Retinal pigment epithelial cell (primary cell): ENCODE data around the gene MAP6.
A peak's percentile ranks its signal among the peaks of the same experiment; 100 is the strongest.

Experiments used
- DNase-seq: peaks from one replicate; pipeline ENCODE4 v3.0.0-alpha.2; 2010; ENCODE audit warnings: low read depth
- H3K4me3 ChIP-seq: 2 replicates; pipeline ENCODE4 v1.5.1; 2011; ENCODE audit warnings: mild to moderate bottlenecking, low read length, control low read depth, moderate library complexity
- CTCF ChIP-seq: conservative IDR thresholded peaks from 2 replicates; pipeline ENCODE4 v1.5.1; 2011; ENCODE audit warnings: low read depth, low read length, control low read depth, inconsistent platforms

Gene MAP6

GRCh38 chr11:75667255-75667830, 1.5 kb downstream of the MAP6 start:
- H3K4me3 ChIP-seq, result peak overlapping the region; percentile 32
- no peak for DNase-seq
- no peak for TF ChIP-seq CTCF

GRCh38 chr11:75665990-75666389, 2.8 kb downstream of the MAP6 start:
- no peak for DNase-seq
- no peak overlapping the region for H3K4me3 ChIP-seq
- no peak for TF ChIP-seq CTCF

DNA sequence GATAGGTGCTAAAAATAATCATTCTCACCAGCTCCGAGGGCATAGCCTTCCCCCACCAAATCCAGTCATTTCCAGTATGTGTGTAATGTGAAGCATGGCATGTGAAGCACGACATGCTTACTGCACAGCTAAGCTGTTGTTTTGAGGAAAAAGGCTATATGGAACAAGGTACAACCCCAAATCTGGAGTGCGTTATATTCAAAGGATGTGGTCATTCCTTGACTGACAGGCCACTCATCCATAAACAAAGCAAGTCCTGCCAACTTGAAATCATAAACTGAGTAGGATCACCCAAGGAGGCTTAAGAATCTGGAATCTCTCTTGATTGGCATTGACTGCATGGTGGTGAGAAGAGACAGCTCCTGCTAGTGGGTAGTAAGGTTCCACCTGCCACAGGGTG, 3.7 kb downstream of the MAP6 start:
- no peak for TF ChIP-seq CTCF
- DNase-seq, result no peak
- H3K4me3 ChIP-seq, result no peak overlapping the region

DNA sequence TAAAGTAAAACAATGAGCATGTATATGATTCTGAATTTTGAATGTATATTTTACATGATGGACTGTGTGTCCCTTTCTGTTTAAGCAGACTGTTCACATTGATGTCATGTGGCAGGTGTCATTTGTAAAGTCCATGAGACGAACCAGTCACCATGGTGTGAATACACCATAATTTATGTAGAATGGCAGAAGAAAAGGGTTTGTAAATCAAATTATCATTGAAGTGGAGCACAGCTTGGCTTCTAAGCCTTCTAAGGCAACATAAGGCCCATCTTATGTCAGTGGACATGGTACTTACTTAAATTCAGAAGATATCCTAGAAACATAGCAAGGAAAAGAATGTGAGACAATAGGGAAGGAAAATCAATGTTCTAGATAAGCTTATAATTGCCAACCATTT, 4.4 kb downstream of the MAP6 start:
- no peak for TF ChIP-seq CTCF
- DNase-seq, result no peak
- no peak overlapping the region for H3K4me3 ChIP-seq

GRCh38 chr11:75663808-75664207, 5.0 kb downstream of the MAP6 start:
- DNase-seq, result no peak
- TF ChIP-seq CTCF, result no peak
- no peak overlapping the region for H3K4me3 ChIP-seq

- no peak for DNase-seq
- no peak for TF ChIP-seq CTCF
- H3K4me3 ChIP-seq, result no peak overlapping the region
Measured at GRCh38 chr11:75659836-75660235, 9.0 kb downstream of the MAP6 start.

DNA sequence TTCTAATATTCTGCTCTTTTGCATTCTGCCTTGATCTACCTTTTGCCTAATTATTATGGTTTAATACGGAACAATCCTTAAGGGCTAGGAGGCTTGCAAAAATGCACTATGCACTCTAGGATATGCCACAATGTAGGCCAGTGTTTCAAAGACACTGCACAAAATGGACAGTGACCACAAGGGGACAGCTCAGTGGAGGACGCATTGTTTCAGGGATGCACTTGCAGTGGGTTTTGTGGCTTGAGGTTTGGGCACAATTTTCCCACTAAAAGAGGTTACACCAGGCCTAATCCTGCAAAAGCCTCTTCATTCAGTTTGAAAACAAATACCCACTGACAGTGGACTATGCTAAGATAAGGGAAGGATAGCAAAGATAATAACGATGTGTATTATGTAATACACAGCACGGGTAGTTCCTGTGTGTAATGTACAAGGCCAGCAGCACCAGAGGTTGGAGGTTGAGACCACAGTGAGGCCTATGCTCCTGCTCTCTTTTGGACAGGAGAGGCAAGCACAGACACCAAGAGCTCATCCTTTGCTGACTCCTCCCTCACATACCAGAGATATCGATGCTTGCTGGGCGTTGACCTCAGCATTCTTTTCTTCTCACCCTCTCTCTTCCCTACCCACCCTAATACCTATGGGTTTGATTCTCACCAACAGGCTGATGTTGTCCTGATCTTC, 12.7 kb downstream of the MAP6 start:
- no peak for DNase-seq
- no peak overlapping the region for H3K4me3 ChIP-seq
- TF ChIP-seq CTCF, result no peak
